Neural cell (in vitro differentiated cells): Measurements from ENCODE around the gene INPP1. TPM values are rescaled to one million over a fixed set of nuclear protein-coding genes. Genes with fewer than 3 reads are reported as not detected.
"Not testable (repeated sequence)": the region's sequence is repeated elsewhere in the genome, so short reads cannot be mapped to it uniquely, and the experiment has no call there.

ENCODE experiments used
- H2AFZ ChIP-seq: fragments of 200-600, 300-800 bp; sonication (generic), shearing (Covaris generic); 2 replicates; pipeline ENCODE4 v1.6.0; 2014; ENCODE audit warnings: low read depth, mild to moderate bottlenecking, antibody characterized with exemption, low read length, moderate library complexity
- H3F3A ChIP-seq: fragments of 200-600 bp; shearing (Covaris generic); 2 replicates; pipeline ENCODE4 v1.6.1; 2016; ENCODE audit warnings: mild to moderate bottlenecking, moderate library complexity, mixed read lengths, antibody characterized with exemption, low read length; ENCODE audit not compliant: insufficient read depth, poor library complexity, severe bottlenecking
- H3K27ac ChIP-seq: fragments of 200-600, 300-800 bp; sonication (generic), shearing (Covaris generic); 2 replicates; pipeline ENCODE4 v1.5.1; 2014; ENCODE audit warnings: mild to moderate bottlenecking, low read length, moderate library complexity
- H3K27me3 ChIP-seq: fragments of 300-800, 200-600 bp; sonication (generic), shearing (Covaris generic); 2 replicates; pipeline ENCODE4 v1.6.0; 2014; ENCODE audit warnings: mild to moderate bottlenecking, low read depth, low read length, moderate library complexity; ENCODE audit not compliant: insufficient read depth
- H3K36me3 ChIP-seq: fragments of 300-800, 200-600 bp; sonication (generic), shearing (Covaris generic); 2 replicates; pipeline ENCODE4 v1.5.1; 2014; ENCODE audit warnings: mild to moderate bottlenecking, antibody characterized with exemption, low read length, moderate library complexity; ENCODE audit not compliant: insufficient read depth
- H3K4me2 ChIP-seq: fragments of 300-800, 200-600 bp; sonication (generic), shearing (Covaris generic); 2 replicates; pipeline ENCODE4 v1.6.0; 2014; ENCODE audit warnings: mild to moderate bottlenecking, low read length
- H3K4me3 ChIP-seq: fragments of 300-800, 200-600 bp; sonication (generic), shearing (Covaris generic); 2 replicates; pipeline ENCODE4 v1.5.1; 2014; ENCODE audit warnings: mild to moderate bottlenecking, low read length, moderate library complexity
- H3K79me2 ChIP-seq: fragments of 200-600 bp; shearing (Covaris generic); replicated peaks from 2 replicates; pipeline ENCODE4 v1.6.0; 2014; ENCODE audit warnings: mild to moderate bottlenecking, low read length, moderate library complexity; ENCODE audit not compliant: insufficient read depth
- H3K9ac ChIP-seq: fragments of 300-800, 200-600 bp; sonication (generic), shearing (Covaris generic); 2 replicates; pipeline ENCODE4 v1.6.1; 2016; ENCODE audit warnings: mild to moderate bottlenecking, low read length, mixed read lengths
- H3K9me2 ChIP-seq: fragments of 200-600 bp; shearing (Covaris generic); 2 replicates; pipeline ENCODE4 v1.6.1; 2016; ENCODE audit warnings: mild to moderate bottlenecking, low read length, mixed read lengths; ENCODE audit not compliant: insufficient read depth
- H3K9me3 ChIP-seq: fragments of 200-600, 300-800 bp; sonication (generic), shearing (Covaris generic); 2 replicates; pipeline ENCODE4 v1.6.1; 2016; ENCODE audit warnings: mild to moderate bottlenecking, mixed run types, low read length, moderate library complexity, mixed read lengths
- H4K20me1 ChIP-seq: fragments of 200-600 bp; shearing (Covaris generic); 2 replicates; pipeline ENCODE4 v1.6.1; 2016; ENCODE audit warnings: mild to moderate bottlenecking, mixed run types; ENCODE audit not compliant: insufficient read depth
- CTCF ChIP-seq: fragments of 450-650 bp; IDR thresholded peaks from 2 replicates; pipeline ENCODE4 v1.5.1; 2014; ENCODE audit warnings: antibody characterized with exemption, mild to moderate bottlenecking, moderate library complexity; ENCODE audit not compliant: poor library complexity, severe bottlenecking
- EP300 ChIP-seq: fragments of 450-650 bp; conservative IDR thresholded peaks from 2 replicates; pipeline ENCODE4 v1.6.1; 2014; ENCODE audit warnings: antibody characterized with exemption, mild to moderate bottlenecking, moderate library complexity; ENCODE audit not compliant: poor library complexity, severe bottlenecking
- EZH2 ChIP-seq: fragments of 200-600, 300-800 bp; shearing (Covaris generic), sonication (generic); IDR thresholded peaks from 2 replicates; pipeline ENCODE4 v1.6.1; 2014; ENCODE audit warnings: antibody characterized with exemption, low read length, borderline replicate concordance, mild to moderate bottlenecking; ENCODE audit not compliant: insufficient read depth, poor library complexity, severe bottlenecking
- MXI1 ChIP-seq: fragments of 450-650 bp; conservative IDR thresholded peaks from 2 replicates; pipeline ENCODE4 v1.6.1; 2014; ENCODE audit warnings: antibody characterized with exemption, mild to moderate bottlenecking; ENCODE audit not compliant: poor library complexity, severe bottlenecking
- POLR2AphosphoS5 ChIP-seq: IDR thresholded peaks from 2 replicates; pipeline ENCODE4 v1.6.1; 2012
- RAD21 ChIP-seq: fragments of 450-650 bp; conservative IDR thresholded peaks from 2 replicates; pipeline ENCODE4 v1.6.1; 2014; ENCODE audit warnings: antibody characterized with exemption, mild to moderate bottlenecking, moderate library complexity
- REST ChIP-seq: IDR thresholded peaks from 2 replicates; pipeline ENCODE4 v1.6.1; 2012; ENCODE audit warnings: borderline replicate concordance
- SMC3 ChIP-seq: fragments of 450-650 bp; conservative IDR thresholded peaks from 2 replicates; pipeline ENCODE4 v1.6.1; 2014; ENCODE audit warnings: antibody characterized with exemption, mild to moderate bottlenecking, moderate library complexity; ENCODE audit not compliant: poor library complexity
- TAF1 ChIP-seq: IDR thresholded peaks from 2 replicates; pipeline ENCODE4 v1.6.1; 2012; ENCODE audit warnings: low read depth
- polyA minus RNA-seq: library from RNA; depleted of rRNA, polyadenylated mRNA; stranded (reverse); fragments of >200 nt; gene quantifications from 2 replicates; pipeline ENCODE4 v1.2.3, GENCODE V29; 2014
- polyA plus RNA-seq: library from polyadenylated mRNA; depleted of rRNA; stranded (reverse); fragments of >200 nt; gene quantifications from 2 replicates; pipeline ENCODE4 v1.2.3, GENCODE V29; 2014

INPP1 gene
- polyA plus RNA-seq (15.1 and 20.9 TPM in 2 replicates), polyA minus RNA-seq (5.4 and 5.6 TPM in 2 replicates)

- Histone ChIP-seq H3F3A (no peaks in the 10 kb centered on the region), H2AFZ (peak within 1 kb of the TSS; percentile 67), H3K4me3 (peak within 1 kb of the TSS; percentile 72), H3K9me2 (no peaks in the 10 kb centered on the region), H3K27me3 (no peaks in the 10 kb centered on the region), H3K4me2 (peak within 1 kb of the TSS; percentile 82), H3K27ac (peak within 1 kb of the TSS; percentile 37), H4K20me1 (no peaks in the 10 kb centered on the region), H3K36me3 (no peaks in the 10 kb centered on the region), H3K9me3 (no peaks in the 10 kb centered on the region), H3K9ac (peak within 1 kb of the TSS; percentile 70), H3K79me2 (no peaks in the 10 kb centered on the region)
- TF ChIP-seq MXI1 (peak; percentile 58), TAF1 (peak; percentile 61), POLR2AphosphoS5 (peak; percentile 25), REST (peak; percentile 47), RAD21 (no peak), SMC3 (no peak), CTCF (no peak)
These were observed at the start of gene INPP1 for GRCh38 chr2:190343536-190344275. TSS of gene INPP1 (plus strand) at chr2:190343589. CDS start at chr2:190360103, 16,514 bp downstream.

GRCh38 chr2:190297880-190298279 is 45.5 kb upstream of the INPP1 start:
- not testable (repeated sequence) for H3K9me2 ChIP-seq, H3K27me3 ChIP-seq, H3K9me3 ChIP-seq, H2AFZ ChIP-seq, H3K27ac ChIP-seq, H3F3A ChIP-seq, H3K79me2 ChIP-seq, H3K4me2 ChIP-seq, H3K9ac ChIP-seq, H3K4me3 ChIP-seq, H3K36me3 ChIP-seq, H4K20me1 ChIP-seq

GRCh38 chr2:190301032-190301431 is 42.4 kb upstream of the INPP1 start:
- no peaks in the 10 kb centered on the region for H3K79me2 ChIP-seq
- no peaks in the 10 kb centered on the region for H3F3A ChIP-seq
- H2AFZ ChIP-seq = no peak overlapping the region
- H3K27me3 ChIP-seq = no peaks in the 10 kb centered on the region
- H3K9me3 ChIP-seq = no peaks in the 10 kb centered on the region
- no peak overlapping the region for H3K9ac ChIP-seq
- TF ChIP-seq RAD21 (no peak), CTCF (no peak), SMC3 (no peak), POLR2AphosphoS5 (no peak), EZH2 (no peak), REST (no peak), MXI1 (no peak), EP300 (no peak), TAF1 (no peak)
- H3K27ac ChIP-seq = no peak overlapping the region
- no peaks in the 10 kb centered on the region for H4K20me1 ChIP-seq
- no peak overlapping the region for H3K4me2 ChIP-seq
- H3K4me3 ChIP-seq = no peak overlapping the region
- no peaks in the 10 kb centered on the region for H3K9me2 ChIP-seq
- H3K36me3 ChIP-seq = no peaks in the 10 kb centered on the region
